ENCODE results near the gene CDC45.

Gene CDC45

GRCh38 chr22:19519041-19519926 lies 39.6 kb downstream of the CDC45 start:
- peaks cover 31% of the 10 kb centered on the region for H3K36me3 Mint-ChIP-seq (ENCODE audit: low read depth)
- H3K4me1 Mint-ChIP-seq (ENCODE audit: low read depth): peaks cover 11% of the 10 kb centered on the region
- no peak overlapping the region for H3K4me3 Mint-ChIP-seq
- no peaks in the 10 kb centered on the region for H3K9me3 Mint-ChIP-seq
- peaks cover 12% of the 10 kb centered on the region for H3K27me3 Mint-ChIP-seq
- H3K27ac Mint-ChIP-seq: no peak overlapping the region

GRCh38 chr22:19520007-19520406 lies 40.3 kb downstream of the CDC45 start:
- Mint-ChIP-seq H3K27me3 (peaks cover 17% of the 10 kb centered on the region), H3K4me1 (ENCODE audit: low read depth) (peaks cover 15% of the 10 kb centered on the region), H3K27ac (no peak overlapping the region), H3K9me3 (no peaks in the 10 kb centered on the region), H3K4me3 (no peak overlapping the region), H3K36me3 (ENCODE audit: low read depth) (peaks cover 26% of the 10 kb centered on the region)

- peaks cover 21% of the 10 kb centered on the region for H3K27me3 Mint-ChIP-seq
- peaks cover 20% of the 10 kb centered on the region for H3K36me3 Mint-ChIP-seq (ENCODE audit: low read depth)
- H3K27ac Mint-ChIP-seq: no peak overlapping the region
- H3K4me1 Mint-ChIP-seq (ENCODE audit: low read depth): peaks cover 15% of the 10 kb centered on the region
- no peak overlapping the region for H3K4me3 Mint-ChIP-seq
- H3K9me3 Mint-ChIP-seq: no peaks in the 10 kb centered on the region
Observed at GRCh38 chr22:19520566-19521305, 41.0 kb downstream of the CDC45 start.

GRCh38 chr22:19522190-19522880 lies 42.6 kb downstream of the CDC45 start:
- H3K4me1 Mint-ChIP-seq (ENCODE audit: low read depth): peaks cover 15% of the 10 kb centered on the region
- peaks cover 31% of the 10 kb centered on the region for H3K27me3 Mint-ChIP-seq
- H3K9me3 Mint-ChIP-seq: no peaks in the 10 kb centered on the region
- H3K4me3 Mint-ChIP-seq: no peak overlapping the region
- no peak overlapping the region for H3K27ac Mint-ChIP-seq
- H3K36me3 Mint-ChIP-seq (ENCODE audit: low read depth): peaks cover 15% of the 10 kb centered on the region

GRCh38 chr22:19522881-19523239 lies 43.1 kb downstream of the CDC45 start:
- H3K27me3 Mint-ChIP-seq: peaks cover 31% of the 10 kb centered on the region
- H3K27ac Mint-ChIP-seq: no peak overlapping the region

GRCh38 chr22:19523240-19524169 lies 43.8 kb downstream of the CDC45 start:
- Mint-ChIP-seq H3K4me3 (no peak overlapping the region), H3K27me3 (peaks cover 31% of the 10 kb centered on the region)

More at GRCh38 chr22:19522881-19523239, 43.1 kb downstream of the CDC45 start:
- H3K36me3 Mint-ChIP-seq (ENCODE audit: low read depth): peaks cover 10% of the 10 kb centered on the region
- H3K4me1 Mint-ChIP-seq (ENCODE audit: low read depth): peaks cover 15% of the 10 kb centered on the region
- H3K4me3 Mint-ChIP-seq: no peak overlapping the region
- no peaks in the 10 kb centered on the region for H3K9me3 Mint-ChIP-seq

GRCh38 chr22:19524170-19525115 lies 44.7 kb downstream of the CDC45 start, which contains the start of gene CLDN5:
Gene CLDN5 (minus strand): TSS chr22:19524410. CDS start chr22:19524255, 155 bp downstream.
- Mint-ChIP-seq H3K4me3 (peak within 1 kb of the TSS; percentile 18), H3K27me3 (peaks cover 31% of the 10 kb centered on the region), H3K27ac (no peak within 1 kb of the TSS)

More at GRCh38 chr22:19523240-19524169, 43.8 kb downstream of the CDC45 start:
- Mint-ChIP-seq H3K4me1 (ENCODE audit: low read depth) (peaks cover 15% of the 10 kb centered on the region), H3K36me3 (ENCODE audit: low read depth) (peaks cover 10% of the 10 kb centered on the region), H3K9me3 (no peaks in the 10 kb centered on the region), H3K27ac (no peak overlapping the region)

DNA sequence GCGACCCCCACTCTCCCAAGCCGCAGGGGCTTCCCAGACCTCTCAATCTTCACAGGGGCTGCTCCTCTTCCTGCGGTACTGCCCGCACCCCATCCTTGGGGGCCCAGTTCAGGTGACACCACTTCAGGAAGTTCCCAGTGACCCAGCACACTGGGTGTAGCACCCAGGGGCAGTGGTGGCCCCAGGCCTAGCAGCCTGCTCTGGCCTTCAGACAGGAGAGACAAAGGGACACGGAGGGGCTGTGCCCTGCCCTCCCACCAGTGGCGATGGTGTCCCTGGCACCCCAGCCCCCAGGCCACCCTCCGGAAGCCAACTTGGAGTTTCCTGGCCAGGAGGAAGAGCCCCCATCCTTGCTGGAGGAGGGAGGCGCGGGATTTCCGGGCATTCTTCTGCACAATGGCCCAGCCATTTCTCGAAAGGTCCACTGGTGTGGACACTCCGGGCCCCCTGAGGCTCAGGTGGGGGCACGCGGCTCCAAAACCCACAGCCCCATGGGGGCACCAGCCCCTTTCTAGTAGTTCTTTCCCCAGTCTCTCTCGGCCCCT lies 45.5 kb downstream of the CDC45 start:
- Mint-ChIP-seq H3K27ac (no peak overlapping the region), H3K36me3 (ENCODE audit: low read depth) (peaks cover 10% of the 10 kb centered on the region), H3K4me3 (peak overlapping the region; percentile 18), H3K27me3 (peaks cover 31% of the 10 kb centered on the region), H3K9me3 (no peaks in the 10 kb centered on the region), H3K4me1 (ENCODE audit: low read depth) (peaks cover 15% of the 10 kb centered on the region)

More at GRCh38 chr22:19524170-19525115, 44.7 kb downstream of the CDC45 start, which contains the start of gene CLDN5:
- Mint-ChIP-seq H3K4me1 (ENCODE audit: low read depth) (peaks cover 15% of the 10 kb centered on the region), H3K36me3 (ENCODE audit: low read depth) (peaks cover 10% of the 10 kb centered on the region), H3K9me3 (no peaks in the 10 kb centered on the region)

DNA sequence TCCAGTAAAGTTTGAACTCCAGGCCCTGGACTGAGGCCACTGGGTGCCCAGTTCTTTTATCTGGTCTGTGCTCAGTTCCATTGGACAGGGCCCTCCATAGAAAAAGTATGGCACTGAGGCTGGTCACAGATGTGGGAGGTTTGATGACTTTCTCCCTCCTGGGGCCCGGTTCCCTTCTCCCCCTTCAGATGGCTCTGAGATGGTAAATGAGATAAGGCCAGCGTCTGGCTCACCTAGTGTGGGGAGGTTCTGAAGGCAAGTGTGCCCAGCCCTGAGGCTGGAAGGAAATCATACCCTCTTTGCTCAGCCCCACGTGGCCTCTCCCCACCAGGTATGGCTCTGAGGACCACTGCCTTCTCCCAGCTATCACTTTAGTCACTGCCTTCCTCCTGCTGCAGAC lies 45.9 kb downstream of the CDC45 start:
- Mint-ChIP-seq H3K4me3 (no peak overlapping the region), H3K9me3 (no peaks in the 10 kb centered on the region)

GRCh38 chr22:19526076-19526701 lies 46.5 kb downstream of the CDC45 start:
- Mint-ChIP-seq H3K9me3 (no peaks in the 10 kb centered on the region), H3K4me3 (no peak overlapping the region), H3K36me3 (ENCODE audit: low read depth) (peaks cover 5% of the 10 kb centered on the region)

More for the DNA sequence above, 45.9 kb downstream of the CDC45 start:
- Mint-ChIP-seq H3K4me1 (ENCODE audit: low read depth) (peaks cover 15% of the 10 kb centered on the region), H3K36me3 (ENCODE audit: low read depth) (peaks cover 7% of the 10 kb centered on the region), H3K27me3 (peaks cover 31% of the 10 kb centered on the region), H3K27ac (no peak overlapping the region)

DNA sequence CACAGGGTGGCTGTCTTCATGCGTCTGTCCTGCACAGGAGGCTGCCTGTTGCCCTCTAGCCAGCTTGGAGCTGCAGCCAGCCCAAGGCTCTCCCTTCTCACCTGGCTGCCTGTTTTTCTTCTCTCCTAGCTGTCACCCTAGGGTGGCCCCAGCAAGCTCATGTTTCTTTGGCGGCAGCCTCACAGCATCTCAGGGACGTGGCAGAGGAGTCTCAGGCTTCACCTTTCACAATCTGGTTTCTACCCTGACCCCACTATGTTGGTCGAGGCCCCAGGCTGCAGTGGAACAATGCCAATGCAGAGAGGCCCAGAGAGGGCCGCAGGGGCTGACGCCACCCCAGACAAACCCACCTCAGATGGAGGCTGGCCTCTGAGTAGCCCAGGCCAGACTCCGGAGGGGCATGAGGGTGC lies 47.0 kb downstream of the CDC45 start:
- H3K9me3 Mint-ChIP-seq: no peaks in the 10 kb centered on the region
- no peak overlapping the region for H3K27ac Mint-ChIP-seq
- no peak overlapping the region for H3K4me3 Mint-ChIP-seq
- H3K4me1 Mint-ChIP-seq (ENCODE audit: low read depth): peaks cover 15% of the 10 kb centered on the region
- peaks cover 4% of the 10 kb centered on the region for H3K36me3 Mint-ChIP-seq (ENCODE audit: low read depth)
- peaks cover 31% of the 10 kb centered on the region for H3K27me3 Mint-ChIP-seq

More at GRCh38 chr22:19526076-19526701, 46.5 kb downstream of the CDC45 start:
- peaks cover 15% of the 10 kb centered on the region for H3K4me1 Mint-ChIP-seq (ENCODE audit: low read depth)
- H3K27ac Mint-ChIP-seq: no peak overlapping the region
- peaks cover 31% of the 10 kb centered on the region for H3K27me3 Mint-ChIP-seq

DNA sequence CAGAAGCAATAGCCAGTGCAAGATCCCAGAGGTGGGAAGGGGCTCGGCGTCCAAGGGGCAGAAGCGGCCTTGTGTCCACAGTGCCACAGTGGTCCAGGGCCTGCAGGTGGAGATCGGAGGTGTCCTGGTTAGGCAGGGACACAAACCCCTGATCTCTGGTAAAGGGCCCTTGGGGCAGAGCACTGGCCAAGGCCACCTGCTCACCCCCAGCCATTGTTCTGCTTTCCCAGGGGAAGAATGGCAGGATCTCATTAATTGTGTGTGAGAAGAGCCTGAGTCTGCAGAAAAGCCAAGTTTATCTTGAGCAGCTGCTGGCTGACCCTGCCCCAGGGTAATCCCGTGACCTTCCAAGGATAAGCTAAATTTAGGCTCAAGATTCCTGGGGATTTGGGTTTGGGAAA lies 47.6 kb downstream of the CDC45 start:
- H3K4me3 Mint-ChIP-seq: no peak overlapping the region
- H3K4me1 Mint-ChIP-seq (ENCODE audit: low read depth): peaks cover 15% of the 10 kb centered on the region
- H3K9me3 Mint-ChIP-seq: no peaks in the 10 kb centered on the region
- H3K27ac Mint-ChIP-seq: no peak overlapping the region
- no peaks in the 10 kb centered on the region for H3K36me3 Mint-ChIP-seq (ENCODE audit: low read depth)
- H3K27me3 Mint-ChIP-seq: peaks cover 31% of the 10 kb centered on the region
